Measurements from ENCODE around the gene ARID3C. TPM values are rescaled to one million over a fixed set of nuclear protein-coding genes. Genes with fewer than 3 reads are reported as not detected.

ARID3C gene
- total and polyA plus RNA-seq, 2 of the 8 experiments (the other 6 are each of a cell fraction or from before 2014, with no cell fraction given): 0.08 TPM; not detected in 1

GRCh38 chr9:34625186-34625486 is 3.7 kb downstream of the ARID3C start:
- ChIA-PET POLR2A (ENCODE audit: partially characterized antibody) (interaction anchor here (1.4 to 2.6 kb wide), 2 partner anchors 9 to 12 kb away, joined by 5 to 12 read pairs; partner anchors contain the start of gene SIGMAR1), CTCF (ENCODE audit: partially characterized antibody) (interaction anchor here (0.8 to 2.7 kb wide), 12 partner anchors 7 to 77 kb away, joined by 3 to 31 read pairs (median 5); partner anchors contain the start of genes GALT and RPP25L)
- H2BK20ac ChIP-seq (ENCODE audit: low read length): no peak overlapping the region
- FAIRE-seq (no peak), DNase-seq (ENCODE audit: low read depth in 1 of 2, low spot score in 2 of 2) (no peak)
- no peak overlapping the region for H4K8ac ChIP-seq (ENCODE audit: extremely low read depth, insufficient read depth, low read length)
- 57% methylated on average over 3 of the region's 3 CpGs; no CpG with 5 or more reads in 1 of the 2 experiments for WGBS, 2 experiments (ENCODE audit: extremely low coverage in 1 of 2, insufficient coverage in 1 of 2, insufficient read length in 1 of 2, insufficient replicate concordance in 2 of 2, low coverage in 1 of 2, low lambda C conversion rate in 2 of 2, missing lambda C conversion rate in 1 of 2)
- H3K4me1 ChIP-seq (replicated peaks in 1 of 4; ENCODE audit: control insufficient read depth in 3 of 4, insufficient read depth in 4 of 4, low read length in 3 of 4): peaks cover 0 to 16% (median 6%) of the 10 kb centered on the region in 4 experiments; a peak in 6 of 7 replicates
- no peaks in the 10 kb centered on the region; a peak in 1 of 8 replicates for H3K36me3 ChIP-seq (ENCODE audit: control insufficient read depth in 2 of 4, insufficient read depth in 4 of 4, low read length in 3 of 4)
- H3K79me2 ChIP-seq (ENCODE audit: control insufficient read depth in 1 of 2, insufficient read depth in 2 of 2, low read length in 2 of 2): no peaks in the 10 kb centered on the region
- no peak overlapping the region for H3K56ac ChIP-seq (replicated peaks; ENCODE audit: insufficient read length, low read depth, low read length)
- H3K4ac ChIP-seq (replicated peaks; ENCODE audit: insufficient read length, low read depth, low read length): no peak overlapping the region
- H4K20me1 ChIP-seq (replicated peaks in 1 of 2; ENCODE audit: control insufficient read depth in 1 of 2, insufficient read depth in 2 of 2, low read length in 2 of 2): peaks cover 0 to 5% of the 10 kb centered on the region in 2 experiments
- H2AFZ ChIP-seq (ENCODE audit: low read length): no peak overlapping the region
- no peak overlapping the region for H2BK12ac ChIP-seq (ENCODE audit: low read depth, low read length)
- no peak overlapping the region for H3K4me3 ChIP-seq (ENCODE audit: extremely low read depth in 1 of 4, insufficient read depth in 2 of 4, low read depth in 3 of 4, low read length in 4 of 4)
- H4K91ac ChIP-seq (replicated peaks; ENCODE audit: insufficient read length, low read length): no peak overlapping the region
- no peaks in the 10 kb centered on the region; the same call in 1 of the 2 replicates for H3K79me1 ChIP-seq (ENCODE audit: low read depth, low read length)
- H3K23ac ChIP-seq (ENCODE audit: insufficient read length): no peak overlapping the region
- no peak overlapping the region for H3K14ac ChIP-seq (ENCODE audit: insufficient read length)
- H3K27ac ChIP-seq (ENCODE audit: low read depth, low read length): no peak overlapping the region
- H2BK120ac ChIP-seq (replicated peaks; ENCODE audit: low read depth, low read length): no peak overlapping the region
- H2AK5ac ChIP-seq (ENCODE audit: low read depth, low read length): no peak overlapping the region
- no peak overlapping the region for H3K9ac ChIP-seq (replicated peaks in 1 of 4; ENCODE audit: extremely low read depth in 1 of 4, low read depth in 3 of 4, low read length in 3 of 4)
- no peak overlapping the region for H4K5ac ChIP-seq (ENCODE audit: insufficient read length, low read depth, low read length)
- no peak overlapping the region for H2BK15ac ChIP-seq (ENCODE audit: low read length)
- H3K4me2 ChIP-seq (ENCODE audit: insufficient read depth in 1 of 2, low read depth in 2 of 2, low read length in 2 of 2): peak overlapping the region in 1 of 2 experiments; percentile 46; a peak in 1 of 4 replicates
- no peaks in the 10 kb centered on the region for H3K9me3 ChIP-seq (ENCODE audit: insufficient read depth in 2 of 2, low read depth in 1 of 2, low read length in 1 of 2)
- H3K23me2 ChIP-seq (ENCODE audit: low read depth, low read length): peaks cover 11% of the 10 kb centered on the region
- peaks cover 56 to 85% (median 83%) of the 10 kb centered on the region in 4 experiments for H3K27me3 ChIP-seq (replicated peaks in 1 of 4; ENCODE audit: control insufficient read depth in 3 of 4, extremely low read depth in 1 of 4, insufficient read depth in 3 of 4, low read length in 3 of 4)
- no peak overlapping the region for H2BK5ac ChIP-seq (ENCODE audit: low read depth, low read length)
- no peak overlapping the region for H3K18ac ChIP-seq (ENCODE audit: extremely low read depth, low read length)
- no peak for TF ChIP-seq NANOG (IDR thresholded peaks at IDR 0.05; ENCODE audit: insufficient read depth, low read depth, low read length, poor library complexity, severe bottlenecking)
- TF ChIP-seq HDAC2 (IDR thresholded peaks at IDR 0.05; ENCODE audit: borderline replicate concordance in 1 of 2, low read depth in 2 of 2, low read length in 2 of 2): 0 out of 4 replicates have a peak, but pooled peaks of 1 of the 2 experiments have one; percentile 45
- peak; percentile 94 for TF ChIP-seq KDM1A (IDR thresholded peaks at IDR 0.05; ENCODE audit: borderline replicate concordance, low read length)
- no peak for TF ChIP-seq CBX8 (IDR thresholded peaks at IDR 0.05; ENCODE audit: borderline replicate concordance, low read depth, low read length)
- TF ChIP-seq MAFK (IDR thresholded peaks at IDR 0.05; ENCODE audit: low read depth, low read length): no peak
- TF ChIP-seq CREB1 (IDR thresholded peaks at IDR 0.05): no peak
- no peak for TF ChIP-seq SP2 (IDR thresholded peaks at IDR 0.05; ENCODE audit: low read length)
- TF ChIP-seq BACH1 (IDR thresholded peaks at IDR 0.05; ENCODE audit: low read length): no peak
- no peak for TF ChIP-seq KDM4A (IDR thresholded peaks at IDR 0.05; ENCODE audit: low read depth, low read length, severe bottlenecking)
- TF ChIP-seq RNF2 (IDR thresholded peaks at IDR 0.05; ENCODE audit: borderline replicate concordance, low read depth, low read length, missing control alignments, poor library complexity, severe bottlenecking): no peak
- no peak for TF ChIP-seq BCL11A (IDR thresholded peaks at IDR 0.05; ENCODE audit: low read depth in 2 of 2, low read length in 2 of 2)
- TF ChIP-seq RAD21 (IDR thresholded peaks at IDR 0.05 in 1 of 2, conservative IDR thresholded peaks at IDR 0.05 in 1 of 2; ENCODE audit: low read depth in 2 of 2, low read length in 2 of 2): no peak
